OCI-LY7 (cell line): Measurements from ENCODE around the gene OGFR. TPM values are rescaled to one million over a fixed set of nuclear protein-coding genes. Genes with fewer than 3 reads are reported as not detected.

Experiments
- BruUV-seq: library from RNA; stranded (reverse); fragments of 400-500 nt; replicated peaks from 2 replicates; lab custom pipeline; 2021; lab: Mats Ljungman, UMichigan
- CTCF ChIA-PET: fragments of 300-600 bp; sonication (Branson Sonifier 250); formaldehyde crosslinking; loops from one replicate; lab custom pipeline; 2022; ENCODE audit warnings: antibody characterized with exemption; ENCODE audit not compliant: unreplicated experiment; lab: Charles Lee
- POLR2A ChIA-PET: fragments of 300-600 bp; sonication (Branson Sonifier 250); formaldehyde crosslinking; loops from one replicate; lab custom pipeline; 2022; ENCODE audit warnings: antibody characterized with exemption; lab: Charles Lee
- DNase-seq: peaks from one replicate; pipeline ENCODE4 v3.0.0-alpha.2; 2015; ENCODE audit warnings: low spot score
- H2AFZ ChIP-seq: fragments of 200-600 bp; sonication (generic), shearing (Covaris generic); 2 replicates; pipeline ENCODE4 v1.6.1; 2014; ENCODE audit warnings: mild to moderate bottlenecking, antibody characterized with exemption, low read length, moderate library complexity
- H3K27ac ChIP-seq: fragments of 200-600 bp; sonication (generic); 2 replicates; pipeline ENCODE4 v1.5.1; 2014; ENCODE audit warnings: mixed run types, low read depth, mild to moderate bottlenecking, moderate library complexity, low read length, inconsistent platforms; ENCODE audit not compliant: poor library complexity, severe bottlenecking
- H3K36me3 ChIP-seq: fragments of 200-600 bp; sonication (generic); 2 replicates; pipeline ENCODE4 v1.6.1; 2014; ENCODE audit warnings: mild to moderate bottlenecking, antibody characterized with exemption, low read length, moderate library complexity, mixed read lengths; ENCODE audit not compliant: insufficient read depth
- H3K4me1 ChIP-seq: fragments of 200-600 bp; sonication (generic); 2 replicates; pipeline ENCODE4 v1.5.1; 2014; ENCODE audit warnings: mild to moderate bottlenecking, low read length; ENCODE audit not compliant: insufficient read depth, poor library complexity, severe bottlenecking
- H3K4me2 ChIP-seq: fragments of 200-600 bp; sonication (generic); 2 replicates; pipeline ENCODE4 v1.6.1; 2014; ENCODE audit warnings: mild to moderate bottlenecking, low read length
- H3K4me3 ChIP-seq: fragments of 200-600 bp; sonication (generic); 2 replicates; pipeline ENCODE4 v1.5.1; 2014; ENCODE audit warnings: mild to moderate bottlenecking, low read depth, low read length; ENCODE audit not compliant: poor library complexity, severe bottlenecking
- H3K79me2 ChIP-seq: fragments of 200-600 bp; sonication (generic); 2 replicates; pipeline ENCODE4 v1.6.1; 2016; ENCODE audit warnings: low read depth, mild to moderate bottlenecking, low read length, moderate library complexity, mixed read lengths; ENCODE audit not compliant: insufficient read depth
- H3K9me2 ChIP-seq: fragments of 200-600 bp; sonication (generic); 2 replicates; pipeline ENCODE4 v1.6.1; 2016; ENCODE audit warnings: mild to moderate bottlenecking, low read length, mixed read lengths; ENCODE audit not compliant: insufficient read depth
- H3K9me3 ChIP-seq: fragments of 200-600 bp; sonication (generic); 2 replicates; pipeline ENCODE4 v1.6.1; 2014; ENCODE audit warnings: mild to moderate bottlenecking, mixed run types, low read length, mixed read lengths
- H4K20me1 ChIP-seq: fragments of 200-600 bp; sonication (generic); 2 replicates; pipeline ENCODE4 v1.6.1; 2014; ENCODE audit warnings: mild to moderate bottlenecking, antibody characterized with exemption, low read length, moderate library complexity, mixed read lengths; ENCODE audit not compliant: insufficient read depth
- EZH2phosphoT487 ChIP-seq: fragments of 200-600 bp; sonication (generic); IDR thresholded peaks from 2 replicates; pipeline ENCODE4 v1.6.1; 2018; ENCODE audit warnings: low read depth, borderline replicate concordance, mild to moderate bottlenecking, mixed run types, antibody characterized with exemption, low read length, moderate library complexity, mixed read lengths
- intact Hi-C: fragments of 100-400 bp; cut with micrococcal nuclease; formaldehyde crosslinking; loops from one replicate; pipeline ENCODE4 v1.10.0; 2022; ENCODE audit not compliant: unreplicated experiment
- total RNA-seq, 2 experiments: library from RNA; depleted of rRNA in 1 of 2; stranded (reverse); fragments of >200 nt in 1 of 2; shearing (Covaris generic) in 1 of 2; gene quantifications; 2 replicates each; pipeline ENCODE4 v1.2.3, GENCODE V29; 2014 to 2022
- TF ChIP-seq, protein P1 (sequence below): fragments of 200-600 bp; sonication (generic); conservative IDR thresholded peaks from 2 replicates; pipeline ENCODE4 v1.5.1; 2014; ENCODE audit warnings: mild to moderate bottlenecking, antibody characterized with exemption, low read length, moderate library complexity, mixed read lengths

OGFR gene
- total RNA-seq, 2 experiments from 2014 or later: 64.8 to 69.9 TPM

DNA sequence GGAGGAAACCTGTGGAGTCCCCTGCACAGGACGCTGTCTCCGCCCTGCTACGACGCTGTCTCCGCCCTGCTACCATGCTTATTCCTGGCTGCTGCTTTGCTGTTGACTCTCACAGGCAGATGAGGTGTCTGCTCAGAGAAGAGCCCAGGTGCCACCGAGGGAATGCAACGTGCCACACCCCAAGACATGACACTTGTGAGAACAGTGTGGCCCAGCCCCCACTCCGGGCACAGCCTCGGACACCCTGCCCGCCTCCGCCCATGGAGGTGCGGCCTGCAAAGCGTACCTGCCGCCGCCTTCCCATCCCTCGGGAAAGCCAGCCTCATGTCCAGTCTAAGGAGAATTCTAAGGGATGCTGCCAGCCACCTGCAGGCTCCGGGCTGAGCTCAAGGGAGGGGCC is 23.9 kb upstream of the OGFR start:
- Histone ChIP-seq H3K27ac (no peak overlapping the region), H3K4me2 (no peak overlapping the region), H3K36me3 (no peaks in the 10 kb centered on the region), H3K4me3 (no peak overlapping the region), H3K4me1 (peaks cover 18% of the 10 kb centered on the region), H2AFZ (no peak overlapping the region), H4K20me1 (no peaks in the 10 kb centered on the region), H3K9me3 (no peaks in the 10 kb centered on the region), H3K9me2 (no peaks in the 10 kb centered on the region), H3K79me2 (no peaks in the 10 kb centered on the region)
- ChIA-PET CTCF (interaction anchor here (0.6 kb wide), 1 partner anchor 9 kb away, joined by 4 read pairs; no protein-coding TSS in a partner anchor), POLR2A (no interaction called here)
- TF ChIP-seq, protein P1, sequence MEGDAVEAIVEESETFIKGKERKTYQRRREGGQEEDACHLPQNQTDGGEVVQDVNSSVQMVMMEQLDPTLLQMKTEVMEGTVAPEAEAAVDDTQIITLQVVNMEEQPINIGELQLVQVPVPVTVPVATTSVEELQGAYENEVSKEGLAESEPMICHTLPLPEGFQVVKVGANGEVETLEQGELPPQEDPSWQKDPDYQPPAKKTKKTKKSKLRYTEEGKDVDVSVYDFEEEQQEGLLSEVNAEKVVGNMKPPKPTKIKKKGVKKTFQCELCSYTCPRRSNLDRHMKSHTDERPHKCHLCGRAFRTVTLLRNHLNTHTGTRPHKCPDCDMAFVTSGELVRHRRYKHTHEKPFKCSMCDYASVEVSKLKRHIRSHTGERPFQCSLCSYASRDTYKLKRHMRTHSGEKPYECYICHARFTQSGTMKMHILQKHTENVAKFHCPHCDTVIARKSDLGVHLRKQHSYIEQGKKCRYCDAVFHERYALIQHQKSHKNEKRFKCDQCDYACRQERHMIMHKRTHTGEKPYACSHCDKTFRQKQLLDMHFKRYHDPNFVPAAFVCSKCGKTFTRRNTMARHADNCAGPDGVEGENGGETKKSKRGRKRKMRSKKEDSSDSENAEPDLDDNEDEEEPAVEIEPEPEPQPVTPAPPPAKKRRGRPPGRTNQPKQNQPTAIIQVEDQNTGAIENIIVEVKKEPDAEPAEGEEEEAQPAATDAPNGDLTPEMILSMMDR: no peak
- no peak for TF ChIP-seq EZH2phosphoT487
- no TSS peak for BruUV-seq
- no peak for DNase-seq
- intact Hi-C loops: no loop called here

DNA sequence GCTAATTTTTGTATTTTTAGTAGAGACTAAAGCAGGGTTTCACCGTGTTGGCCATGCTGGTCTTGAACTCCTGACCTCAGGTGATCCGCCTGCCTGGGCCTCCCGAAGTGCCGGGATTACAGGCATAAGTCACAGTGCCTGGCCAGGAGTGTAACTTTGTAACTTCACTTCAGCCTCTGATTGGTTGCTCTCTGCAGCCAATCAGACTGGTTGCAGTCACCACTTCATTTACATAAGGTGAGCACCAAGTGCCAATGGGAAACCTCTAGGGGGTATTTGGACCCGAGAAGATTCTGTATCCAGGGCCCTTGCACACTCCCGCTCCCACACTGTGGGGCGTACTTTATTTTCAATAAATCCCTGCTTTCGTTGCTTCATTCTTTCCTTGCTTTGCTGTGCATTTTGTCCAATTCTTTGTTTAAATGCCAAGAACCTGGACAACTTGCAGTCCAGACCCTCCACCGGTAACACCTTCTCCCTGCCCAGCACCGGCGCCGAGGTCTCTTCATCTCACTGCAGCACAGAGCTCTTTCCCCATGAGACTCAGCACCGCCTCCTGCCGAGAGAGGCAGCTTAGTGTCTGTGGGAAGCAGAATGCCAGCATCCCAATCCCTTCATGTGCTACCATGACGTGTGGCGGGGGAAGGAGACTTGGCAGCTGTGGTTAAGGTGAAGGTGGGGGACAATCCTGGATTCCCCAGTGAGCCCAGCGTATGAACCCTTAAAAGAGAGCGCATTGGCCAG is 22.3 kb upstream of the OGFR start:
- BruUV-seq: no TSS peak
- Histone ChIP-seq H3K4me2 (no peak overlapping the region), H3K27ac (no peak overlapping the region), H3K79me2 (no peaks in the 10 kb centered on the region), H4K20me1 (no peaks in the 10 kb centered on the region), H3K4me1 (peaks cover 4% of the 10 kb centered on the region), H3K4me3 (no peak overlapping the region), H3K9me3 (no peaks in the 10 kb centered on the region), H2AFZ (no peak overlapping the region), H3K9me2 (no peaks in the 10 kb centered on the region), H3K36me3 (no peaks in the 10 kb centered on the region)
- no peak for TF ChIP-seq EZH2phosphoT487
- TF ChIP-seq, protein P1: no peak
- CTCF ChIA-PET: no interaction called here
- POLR2A ChIA-PET: interaction anchor here (0.6 kb wide), 1 partner anchor 151 kb away, joined by 3 read pairs; no protein-coding TSS in a partner anchor
- intact Hi-C loops: no loop called here
- no peak for DNase-seq

- no peaks in the 10 kb centered on the region for H3K9me2 ChIP-seq
- no peak for DNase-seq
- no peak for TF ChIP-seq EZH2phosphoT487
- TF ChIP-seq, protein P1: no peak
- intact Hi-C loops: no loop called here
- no peak overlapping the region for H3K4me3 ChIP-seq
- no TSS peak for BruUV-seq
- no peaks in the 10 kb centered on the region for H3K4me1 ChIP-seq
- no peaks in the 10 kb centered on the region for H3K36me3 ChIP-seq
- ChIA-PET POLR2A (interaction anchor here (0.6 kb wide), 1 partner anchor 152 kb away, joined by 3 read pairs; no protein-coding TSS in a partner anchor), CTCF (no interaction called here)
- H2AFZ ChIP-seq: no peak overlapping the region
- H3K27ac ChIP-seq: no peak overlapping the region
- no peaks in the 10 kb centered on the region for H3K9me3 ChIP-seq
- H3K4me2 ChIP-seq: no peak overlapping the region
- H3K79me2 ChIP-seq: no peaks in the 10 kb centered on the region
- H4K20me1 ChIP-seq: no peaks in the 10 kb centered on the region
These were observed 21.7 kb upstream of the OGFR start for GRCh38 chr20:62782893-62783278.
